GM12875 (cell line): ENCODE measurements around the gene VMAC.

ENCODE experiments used
- H3K4me3 ChIP-seq: one replicate; pipeline ENCODE4 v1.5.1; 2011; ENCODE audit warnings: low read depth, low read length, control low read depth
- CTCF ChIP-seq: IDR thresholded peaks from 2 replicates; pipeline ENCODE4 v1.5.1; 2011; ENCODE audit warnings: low read depth, mild to moderate bottlenecking, control low read depth, inconsistent platforms, low read length, moderate library complexity, borderline replicate concordance; ENCODE audit not compliant: insufficient read depth

The VMAC gene

GRCh38 chr19:5903056-5903623 is 1.5 kb upstream of the VMAC start:
- no peak for TF ChIP-seq CTCF

GRCh38 chr19:5903624-5904351 is 884 bp upstream of the VMAC start, which contains the start of gene NDUFA11:
TSS of gene NDUFA11 (minus strand) at chr19:5903790. CDS start at chr19:5903708, 82 bp downstream.
- H3K4me3 ChIP-seq, result peak within 1 kb of the TSS; percentile 99

More at GRCh38 chr19:5903056-5903623, 1.5 kb upstream of the VMAC start:
- H3K4me3 ChIP-seq, result peak overlapping the region; percentile 99

GRCh38 chr19:5905114-5905778 is 574 bp downstream of the VMAC start:
- TF ChIP-seq CTCF, result no peak
- peak overlapping the region; percentile 73 for H3K4me3 ChIP-seq

More at GRCh38 chr19:5903624-5904351, 884 bp upstream of the VMAC start, which contains the start of gene NDUFA11:
- no peak for TF ChIP-seq CTCF

GRCh38 chr19:5907241-5907640 is 2.6 kb downstream of the VMAC start:
- no peak for TF ChIP-seq CTCF
- no peak overlapping the region for H3K4me3 ChIP-seq

- H3K4me3 ChIP-seq, result no peak overlapping the region
- no peak for TF ChIP-seq CTCF
Measured at GRCh38 chr19:5908773-5909442, 4.2 kb downstream of the VMAC start.

GRCh38 chr19:5910638-5910907 is 5.9 kb downstream of the VMAC start:
- H3K4me3 ChIP-seq, result no peak overlapping the region
- no peak for TF ChIP-seq CTCF
